Hepatic stellate cell (primary cell): ENCODE results near the gene CLEC19A.

Experiments used
- DNase-seq: peaks from one replicate; pipeline ENCODE4 v3.0.0; 2011; ENCODE audit warnings: low spot score

The CLEC19A gene

DNA sequence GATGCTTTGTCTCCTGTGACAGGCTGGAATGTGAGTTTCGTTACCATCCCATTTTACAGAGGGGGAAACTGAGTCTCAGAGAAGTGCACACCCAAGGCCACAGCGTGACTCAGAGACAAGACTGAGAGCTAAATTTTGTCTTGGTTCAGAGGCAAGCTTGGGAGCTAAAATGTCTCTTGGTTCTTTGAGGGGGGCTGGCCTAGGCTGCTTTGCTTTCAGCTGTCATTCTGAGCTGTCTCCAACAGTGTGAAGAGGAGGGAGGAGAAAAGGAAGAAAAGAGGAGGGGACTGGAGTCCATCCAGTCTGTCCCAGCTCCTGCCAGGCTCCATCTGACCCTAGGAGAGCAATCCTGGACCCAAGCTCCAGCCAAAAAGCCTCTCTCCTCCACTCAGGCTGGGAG lies at the start of gene CLEC19A:
TSS of gene CLEC19A (plus strand) at position 301 of the 400 bp plus-strand sequence. CDS start 121 bp downstream, outside the sequence.
- DNase-seq: no peak

DNA sequence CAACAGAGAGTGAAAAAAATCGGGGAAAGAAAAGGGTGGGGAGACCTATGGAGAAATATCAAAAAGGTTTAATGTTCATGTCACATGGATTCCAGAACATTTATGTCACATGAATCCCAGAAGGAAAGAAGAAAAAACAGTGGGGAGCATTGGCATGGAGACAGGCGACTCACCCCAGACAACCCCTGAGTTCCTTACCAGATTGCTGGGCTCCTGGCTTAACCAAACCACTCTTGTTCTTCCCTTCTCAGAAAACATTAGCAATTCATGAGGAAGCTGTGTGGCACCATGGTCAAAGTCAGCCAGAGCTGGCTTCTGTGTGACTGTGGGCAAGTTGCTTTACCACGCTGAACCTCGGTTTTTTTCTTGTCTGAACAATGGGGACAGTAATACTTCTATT lies 49.6 kb upstream of the CLEC19A start:
- no peak for DNase-seq

DNA sequence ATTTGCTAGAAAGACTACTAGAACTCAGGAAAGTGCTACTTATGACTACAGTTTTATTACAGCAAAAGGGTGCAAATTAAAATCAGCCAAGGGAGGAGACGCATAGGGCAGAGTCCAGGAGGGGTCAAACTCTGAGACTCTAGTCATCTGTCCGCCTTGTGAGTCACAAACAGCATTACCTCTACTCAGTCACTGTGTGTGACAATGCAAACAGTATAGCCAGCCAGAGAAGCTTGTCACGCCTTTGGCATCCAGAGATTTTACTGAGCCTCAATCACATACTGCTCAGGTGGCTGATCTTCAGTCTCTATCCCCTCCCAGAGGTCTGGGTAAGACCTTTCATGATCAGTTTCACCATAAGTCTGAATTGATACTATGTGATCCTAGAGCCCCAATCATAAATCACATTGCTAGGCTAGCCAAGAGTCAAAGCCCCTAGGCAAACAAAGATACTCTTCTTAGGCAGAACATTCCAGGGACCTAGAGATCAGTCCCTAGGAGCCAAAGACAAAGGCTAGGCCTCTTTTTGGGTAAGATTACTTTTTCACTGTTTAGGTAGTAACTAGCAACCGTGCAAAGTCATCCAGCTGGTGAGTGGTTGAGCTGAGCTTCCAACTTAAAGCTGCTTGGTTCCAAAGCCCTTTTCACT lies 48.8 kb upstream of the CLEC19A start:
- no peak for DNase-seq

DNA sequence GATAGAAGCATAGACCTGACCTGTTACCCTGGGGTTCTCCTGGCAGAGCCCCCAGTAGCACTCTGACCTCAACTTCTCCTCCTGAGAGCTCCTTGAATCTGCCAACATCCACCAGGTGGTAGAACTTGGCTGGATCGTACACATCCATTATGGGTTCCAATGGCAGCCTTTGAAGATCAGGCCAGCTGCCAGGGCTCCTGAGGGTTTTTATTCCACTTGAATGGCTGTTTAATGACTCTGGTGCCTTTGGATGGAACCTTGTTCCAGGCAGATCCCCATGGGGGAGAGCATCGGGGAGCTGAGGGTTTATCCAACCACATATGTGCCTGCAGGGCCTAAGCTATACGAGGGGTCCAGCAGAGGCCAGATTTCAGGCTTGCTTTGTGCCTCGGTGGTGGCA lies 47.1 kb upstream of the CLEC19A start:
- no peak for DNase-seq

DNA sequence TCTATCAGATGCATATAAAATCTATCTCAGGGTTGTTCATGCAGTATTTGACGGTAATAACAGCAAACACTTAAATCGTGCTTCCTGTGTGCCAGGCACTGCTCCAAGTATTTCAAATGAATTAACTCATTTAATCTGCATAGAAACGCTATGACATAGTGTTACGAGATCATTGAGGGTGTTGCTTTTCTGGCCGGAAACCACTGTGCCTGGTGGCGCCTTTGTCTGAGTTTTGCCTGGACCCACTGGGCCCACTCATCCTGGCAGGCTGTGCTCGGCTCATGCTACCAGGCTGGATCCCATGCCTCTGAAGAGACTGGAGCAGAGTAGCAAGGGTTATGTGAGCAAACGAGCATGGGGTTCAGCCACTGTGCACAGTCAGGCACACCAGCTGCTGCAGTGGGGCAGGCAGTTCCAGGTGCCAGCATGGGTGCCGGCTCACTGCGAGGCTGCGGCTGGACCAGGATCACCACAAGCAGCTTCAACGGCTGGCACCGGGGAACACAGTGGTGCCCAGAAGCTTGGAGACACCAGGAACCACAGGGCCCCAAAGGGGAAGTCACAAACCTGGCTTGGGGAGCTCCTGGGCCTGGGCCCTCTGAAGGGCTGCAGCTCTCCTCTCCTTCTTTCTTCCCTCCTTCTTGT lies 45.9 kb upstream of the CLEC19A start:
- no peak for DNase-seq

DNA sequence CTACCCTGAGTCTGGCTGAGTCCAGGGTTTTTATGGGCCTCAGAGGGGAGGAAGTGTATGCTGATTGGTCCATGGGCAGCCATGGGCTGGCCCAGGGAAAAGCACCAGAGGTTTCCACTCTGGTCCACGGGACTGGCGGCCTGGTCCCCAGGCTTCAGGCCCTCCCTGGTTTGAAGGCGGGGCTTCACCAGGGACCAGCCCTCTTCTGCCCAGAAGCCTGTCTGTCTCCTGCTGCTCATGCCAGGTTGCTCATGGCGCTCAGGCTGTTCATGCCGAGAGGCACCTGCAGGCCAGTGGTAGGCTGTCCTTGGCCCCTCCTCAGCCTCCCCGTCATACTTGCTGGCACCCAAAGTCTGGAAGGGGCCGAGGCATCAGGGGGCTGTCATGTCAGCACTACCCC lies 45.0 kb upstream of the CLEC19A start:
- no peak for DNase-seq

DNA sequence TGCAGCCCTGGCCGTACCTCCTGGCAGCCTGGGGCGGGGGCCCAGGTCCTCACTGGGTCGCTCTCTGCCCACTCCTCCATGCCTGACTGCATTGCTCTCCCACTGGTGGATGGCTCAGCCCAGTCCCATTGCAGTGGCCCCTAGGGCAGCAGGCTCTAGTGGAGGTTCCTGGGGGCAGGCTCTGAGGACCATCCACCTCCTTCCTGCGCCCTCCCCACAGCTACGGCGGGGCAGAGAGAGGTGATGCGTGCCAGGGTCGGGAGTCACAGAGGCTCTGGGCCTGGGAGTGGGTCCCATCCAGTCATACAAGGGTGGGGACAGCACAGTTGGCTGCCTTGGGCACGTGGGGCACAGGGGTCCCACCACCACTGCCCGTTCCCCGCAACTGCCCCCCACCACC lies 44.0 kb upstream of the CLEC19A start:
- no peak for DNase-seq

DNA sequence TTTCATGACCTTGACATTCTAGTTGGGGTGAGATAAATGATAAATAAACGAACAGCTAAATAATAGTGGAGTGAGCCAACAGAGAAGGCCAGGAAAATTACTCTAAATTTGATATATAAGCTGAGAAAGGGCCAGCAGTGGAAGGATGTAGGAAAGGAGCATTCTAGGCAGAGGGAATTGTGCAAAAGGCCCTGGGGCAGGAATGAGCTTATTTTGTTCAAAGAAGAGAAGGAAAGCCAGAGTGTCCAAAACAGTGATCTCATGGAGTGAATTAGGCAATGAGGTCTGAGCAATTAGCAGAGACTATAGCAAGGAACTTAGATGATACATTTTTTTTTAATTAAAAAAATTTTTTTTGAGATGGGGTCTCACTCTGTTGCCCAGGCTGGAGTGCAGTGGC lies 43.3 kb upstream of the CLEC19A start:
- no peak for DNase-seq

DNA sequence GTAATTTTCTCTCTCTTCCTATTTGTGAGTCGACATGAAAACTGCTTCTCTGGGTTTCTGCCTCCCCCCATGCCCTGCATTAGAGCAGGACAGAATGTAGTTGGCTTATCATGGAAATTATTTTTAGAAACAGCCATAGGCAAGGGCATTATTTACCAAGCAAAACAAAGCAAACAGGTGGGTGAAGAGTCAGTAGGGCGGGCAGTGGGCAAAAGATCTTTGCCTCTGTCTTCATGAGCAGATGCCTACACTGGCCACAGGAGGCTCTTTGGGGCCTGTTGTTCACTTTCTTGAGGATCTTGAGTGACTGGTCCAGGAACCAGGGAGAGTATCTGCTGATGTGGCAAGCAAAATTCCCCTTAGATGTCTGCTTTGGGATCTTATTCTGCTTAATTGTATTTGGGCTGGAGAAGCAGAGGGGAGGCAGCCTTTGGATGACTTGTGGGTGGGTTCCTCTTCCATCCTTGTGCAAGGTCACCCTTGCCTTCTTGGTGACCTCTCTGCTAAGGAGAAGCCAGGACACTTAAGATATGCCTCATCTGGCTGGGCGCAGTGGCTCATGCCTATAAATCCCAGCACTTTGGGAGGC lies 42.5 kb upstream of the CLEC19A start:
- no peak for DNase-seq

DNA sequence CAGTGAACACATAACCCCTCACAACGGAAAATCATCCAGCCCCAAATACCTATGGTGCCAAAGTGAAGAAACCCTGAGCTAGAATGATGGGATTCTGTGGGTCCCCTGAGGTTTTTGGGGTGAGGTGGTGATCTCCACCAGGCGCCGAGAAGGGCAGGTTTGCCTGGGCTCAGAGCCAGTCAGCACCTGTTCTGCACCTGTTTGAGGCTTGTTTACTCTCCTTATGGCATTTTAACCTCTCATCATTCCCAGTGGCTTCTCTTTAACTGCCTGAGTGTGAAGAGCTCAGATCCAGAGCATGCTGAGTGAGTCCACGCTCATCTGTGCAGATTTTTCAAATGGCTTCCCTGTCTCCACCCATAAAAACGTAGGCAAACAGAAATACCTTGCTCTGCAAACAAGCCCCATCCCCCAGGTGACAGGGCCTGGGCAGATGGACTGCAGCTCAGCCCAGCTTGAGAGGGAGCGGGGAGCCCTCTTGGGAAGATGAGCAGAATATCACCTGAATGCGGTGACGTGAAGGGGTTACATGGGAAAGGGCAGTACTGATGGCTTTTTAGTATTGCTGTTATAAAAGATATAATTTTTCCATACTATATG lies 40.1 kb upstream of the CLEC19A start:
- DNase-seq: no peak

DNA sequence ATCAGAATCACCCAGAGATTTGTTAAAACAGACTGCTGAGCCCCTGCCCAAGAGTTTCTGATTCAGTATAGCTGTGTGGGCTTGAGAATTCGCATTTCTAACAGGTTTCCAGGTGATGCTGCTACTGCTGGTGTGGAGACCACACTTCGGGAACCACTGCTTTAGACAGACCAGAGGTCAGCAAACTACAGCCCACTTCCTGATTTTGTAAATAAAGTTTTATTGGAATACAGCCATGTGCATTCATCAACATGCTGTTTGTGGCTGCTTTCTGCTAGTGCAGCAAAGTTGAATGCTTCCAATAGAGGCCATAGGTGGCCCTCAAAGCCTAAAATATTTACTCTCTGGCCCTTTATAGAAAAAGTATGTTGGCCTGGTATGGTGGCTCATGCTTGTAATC lies 32.6 kb upstream of the CLEC19A start:
- DNase-seq: no peak

DNA sequence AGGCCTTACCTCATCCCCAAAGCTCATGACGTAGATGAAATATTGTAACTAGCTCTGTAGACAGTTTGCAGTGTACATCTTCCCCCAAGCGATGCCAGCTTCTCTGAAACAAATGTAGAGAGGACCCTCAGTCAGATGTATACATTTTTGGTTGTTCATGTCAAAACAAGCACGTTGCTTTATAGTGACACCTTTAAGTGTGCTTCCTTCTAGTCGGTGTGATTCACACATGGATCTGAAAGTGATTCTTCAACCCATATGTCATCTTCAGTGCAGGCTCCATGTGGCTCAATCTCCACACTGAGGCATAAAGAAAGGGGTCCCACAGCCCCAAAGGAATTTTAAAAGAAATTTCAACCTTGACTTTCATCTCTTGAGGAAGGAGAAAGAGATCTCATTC lies 30.9 kb upstream of the CLEC19A start:
- DNase-seq: no peak

DNA sequence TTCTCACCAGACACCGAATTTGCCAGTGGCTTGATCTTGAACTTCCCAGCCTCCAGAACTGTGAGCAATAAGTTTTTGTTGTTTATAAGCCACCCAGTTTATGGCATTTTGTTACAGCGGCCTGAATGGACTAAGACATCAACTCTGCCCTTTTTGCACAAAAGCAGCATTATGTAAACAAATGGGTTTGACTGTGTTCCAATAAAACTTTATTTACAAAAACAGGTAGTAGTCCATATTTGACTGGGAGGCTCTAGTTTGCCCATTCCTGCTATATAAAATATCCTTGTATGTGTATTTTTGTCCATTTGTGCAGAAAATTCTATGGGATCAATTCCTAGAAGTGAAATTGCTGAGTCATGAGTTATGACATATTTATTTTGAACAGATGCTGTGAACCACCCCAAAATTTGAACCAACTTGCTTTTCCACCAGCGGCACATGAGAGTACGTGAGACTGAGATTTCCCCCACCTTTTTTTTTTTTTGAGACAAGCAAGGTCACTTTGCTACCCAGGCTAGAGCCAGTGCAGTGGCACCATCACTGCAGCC lies 21.3 kb upstream of the CLEC19A start:
- DNase-seq: no peak

DNA sequence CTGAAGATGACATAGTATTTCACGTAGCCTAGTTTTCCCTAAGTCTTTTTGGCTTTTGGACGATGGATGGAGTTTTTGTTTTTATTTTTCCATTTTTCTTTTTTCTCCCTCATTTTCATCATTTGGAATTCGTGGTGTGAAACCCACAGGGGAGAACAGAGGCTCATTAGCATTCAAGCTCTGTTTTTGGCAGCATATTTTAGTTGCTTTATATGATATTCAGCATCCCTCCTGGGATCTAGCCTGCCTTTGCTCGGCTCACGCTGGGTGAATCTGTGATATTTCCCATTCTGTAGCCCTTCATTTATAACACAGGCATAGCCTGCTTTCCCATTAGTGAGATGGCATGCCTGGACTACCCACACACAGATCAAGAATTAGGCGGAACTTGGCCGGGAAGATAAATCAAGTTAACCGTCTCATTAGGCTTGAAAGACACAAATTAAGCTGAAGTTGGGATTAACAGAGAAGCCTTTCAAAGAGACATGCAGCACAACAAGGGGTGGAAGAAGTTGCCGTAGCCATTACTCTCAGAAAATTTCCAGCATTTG lies 20.1 kb upstream of the CLEC19A start:
- no peak for DNase-seq

DNA sequence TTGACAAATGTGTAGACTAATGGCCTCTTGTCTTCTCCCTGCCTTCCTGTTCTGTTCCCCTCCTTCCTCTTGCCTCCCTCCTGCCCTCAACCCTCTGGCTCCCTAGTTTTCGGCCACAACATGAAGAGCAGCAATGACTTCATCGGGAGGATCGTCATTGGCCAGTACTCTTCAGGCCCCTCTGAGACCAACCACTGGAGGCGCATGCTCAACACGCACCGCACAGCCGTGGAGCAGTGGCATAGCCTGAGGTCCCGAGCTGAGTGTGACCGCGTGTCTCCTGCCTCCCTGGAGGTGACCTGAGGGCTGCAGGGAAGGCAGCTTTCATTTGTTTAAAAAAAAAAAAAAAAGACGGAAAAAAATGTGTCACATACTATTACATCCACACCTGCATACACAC lies 18.8 kb upstream of the CLEC19A start:
- no peak for DNase-seq

DNA sequence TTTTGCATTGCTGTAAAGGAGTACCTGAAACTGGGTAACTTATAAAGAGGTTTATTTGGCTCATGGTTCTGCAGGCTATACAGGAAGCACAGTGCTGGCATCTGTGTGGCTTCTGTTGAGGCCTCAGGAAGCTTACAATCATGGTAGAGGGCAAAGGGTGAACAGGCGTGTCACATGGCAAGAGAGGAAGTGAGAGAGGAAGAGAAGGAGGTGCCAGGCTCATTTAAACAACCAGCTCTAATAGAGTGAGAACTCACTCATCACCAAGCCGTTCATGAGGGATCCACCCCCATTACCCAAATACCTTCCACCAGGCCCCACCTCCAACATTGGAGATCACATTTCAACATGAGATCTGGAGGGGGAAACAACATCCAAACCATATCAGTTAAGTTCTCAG lies 16.4 kb upstream of the CLEC19A start:
- DNase-seq: no peak

DNA sequence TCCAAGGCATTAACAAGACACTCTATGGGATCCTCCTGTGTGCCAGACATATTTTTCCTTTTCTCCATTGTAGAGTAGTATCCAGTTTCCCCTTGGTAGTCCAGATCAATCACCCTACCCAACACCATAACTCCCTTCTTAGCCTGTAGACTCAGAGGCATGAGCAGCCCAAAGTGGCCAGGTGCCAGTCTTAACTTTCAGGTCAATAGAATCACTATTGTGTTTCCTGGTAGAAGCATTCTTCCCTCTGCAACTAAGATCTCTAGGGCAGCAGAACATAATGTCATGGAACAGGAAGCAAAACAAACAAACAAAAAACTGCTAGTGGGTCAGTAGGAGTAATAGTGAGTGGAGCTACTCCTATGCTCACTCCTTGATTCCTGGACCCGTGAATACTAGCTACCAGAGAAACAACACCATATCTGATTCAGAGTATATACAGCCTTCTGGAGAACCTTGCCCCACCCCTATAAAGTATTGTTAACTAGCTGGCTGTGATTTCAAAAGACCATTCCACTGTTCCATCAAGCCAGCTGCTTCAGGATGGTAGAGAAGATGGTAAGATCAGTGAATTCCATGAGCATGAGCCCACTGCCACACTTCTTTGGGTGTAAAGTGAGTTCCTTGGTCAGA lies 11.2 kb upstream of the CLEC19A start:
- no peak for DNase-seq

DNA sequence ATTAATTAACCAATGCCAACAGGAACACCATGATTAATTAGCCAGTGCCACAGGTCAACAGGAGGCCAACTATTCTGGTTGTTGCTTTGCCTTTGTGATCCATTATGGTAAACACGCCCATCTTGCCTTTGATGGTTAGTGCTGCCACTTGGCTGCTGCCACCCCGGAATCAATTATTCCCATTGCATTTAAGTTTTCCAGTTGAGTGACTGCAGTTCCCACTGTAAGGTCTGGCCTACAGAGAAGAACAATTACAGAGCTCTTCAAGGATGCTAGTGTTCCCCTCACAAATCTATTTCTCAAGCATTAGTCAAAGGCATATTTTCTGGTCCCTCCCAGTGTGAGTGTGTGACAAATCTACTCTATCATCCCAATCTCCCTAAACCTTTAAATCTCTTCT lies 7.1 kb upstream of the CLEC19A start:
- no peak for DNase-seq

DNA sequence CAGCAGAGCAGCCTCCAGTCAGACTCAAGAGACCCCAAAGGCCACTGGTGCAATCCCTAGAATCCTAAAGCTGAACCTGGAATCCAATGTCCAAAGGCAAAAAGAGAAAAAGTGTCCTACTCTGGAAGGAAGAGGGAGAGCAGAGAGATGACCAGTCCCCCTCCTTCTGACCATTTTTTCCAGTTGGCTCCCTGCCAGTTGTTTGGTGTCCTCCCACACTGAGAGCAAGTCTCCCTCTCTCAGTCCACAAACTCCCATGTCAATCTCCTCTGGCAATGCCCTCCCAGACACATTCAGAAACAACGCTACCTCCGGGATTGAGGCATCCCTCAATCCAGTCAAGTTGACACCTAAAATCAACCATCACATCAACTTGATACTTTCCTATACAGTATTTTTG lies 4.3 kb upstream of the CLEC19A start:
- no peak for DNase-seq

DNA sequence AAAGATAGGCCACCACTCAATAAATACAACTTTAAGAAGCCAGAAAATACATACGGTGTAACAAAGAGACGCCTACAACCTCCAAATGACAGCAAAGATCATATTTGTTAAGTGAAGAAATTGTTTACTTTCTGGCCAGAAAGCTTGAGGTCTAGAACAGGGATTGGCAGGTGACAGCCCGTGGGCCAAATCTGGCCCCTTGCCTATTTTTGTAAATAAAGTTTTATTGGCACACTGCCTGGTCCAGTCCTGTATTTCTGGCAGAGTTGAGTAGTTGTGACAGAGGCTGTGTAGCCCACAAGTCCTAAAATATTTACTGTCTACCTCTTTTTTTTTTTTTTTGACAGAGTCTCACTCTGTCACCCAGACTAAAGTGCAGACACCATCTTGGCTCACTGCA lies 3.4 kb upstream of the CLEC19A start:
- no peak for DNase-seq

DNA sequence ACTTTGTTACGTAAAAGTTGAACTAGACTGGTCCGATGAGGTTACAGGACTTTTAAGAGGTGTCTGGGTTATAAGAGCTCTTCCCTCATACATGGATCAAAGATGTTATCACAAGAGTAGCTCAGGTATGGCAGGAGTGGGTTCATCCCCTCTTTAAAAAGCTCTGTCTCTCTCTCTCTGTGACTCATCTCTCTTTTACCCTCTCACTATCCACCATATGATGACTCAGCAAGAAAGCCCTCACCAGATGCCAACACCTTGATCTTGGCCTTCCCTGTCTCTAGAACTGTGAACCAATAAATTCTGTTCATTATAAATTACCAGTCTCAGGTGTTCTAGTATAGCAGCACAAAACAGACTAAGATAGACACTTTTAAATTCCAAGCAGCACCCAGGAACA lies 1.9 kb upstream of the CLEC19A start:
- no peak for DNase-seq

DNA sequence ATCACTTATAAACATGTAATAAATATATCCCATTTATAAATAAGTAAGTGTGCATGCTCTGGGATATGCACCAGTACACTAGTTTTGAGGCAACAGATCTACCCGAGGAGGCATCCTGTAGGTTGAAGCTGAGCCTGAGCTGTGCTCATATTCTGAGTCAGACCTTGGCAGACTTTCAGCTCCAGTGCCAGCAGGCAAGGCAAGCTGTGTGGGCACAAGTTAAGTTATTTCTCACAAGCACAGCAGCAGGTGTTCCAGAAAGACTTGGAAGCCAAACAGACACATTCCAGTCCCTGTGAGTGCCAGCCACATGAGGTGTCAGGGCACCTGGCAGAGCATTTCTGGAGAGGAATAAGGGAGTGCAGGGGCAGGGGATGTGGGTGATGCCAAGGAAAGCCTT lies 1.3 kb upstream of the CLEC19A start:
- no peak for DNase-seq
